Measurements from ENCODE around the gene CTSD.

DNA sequence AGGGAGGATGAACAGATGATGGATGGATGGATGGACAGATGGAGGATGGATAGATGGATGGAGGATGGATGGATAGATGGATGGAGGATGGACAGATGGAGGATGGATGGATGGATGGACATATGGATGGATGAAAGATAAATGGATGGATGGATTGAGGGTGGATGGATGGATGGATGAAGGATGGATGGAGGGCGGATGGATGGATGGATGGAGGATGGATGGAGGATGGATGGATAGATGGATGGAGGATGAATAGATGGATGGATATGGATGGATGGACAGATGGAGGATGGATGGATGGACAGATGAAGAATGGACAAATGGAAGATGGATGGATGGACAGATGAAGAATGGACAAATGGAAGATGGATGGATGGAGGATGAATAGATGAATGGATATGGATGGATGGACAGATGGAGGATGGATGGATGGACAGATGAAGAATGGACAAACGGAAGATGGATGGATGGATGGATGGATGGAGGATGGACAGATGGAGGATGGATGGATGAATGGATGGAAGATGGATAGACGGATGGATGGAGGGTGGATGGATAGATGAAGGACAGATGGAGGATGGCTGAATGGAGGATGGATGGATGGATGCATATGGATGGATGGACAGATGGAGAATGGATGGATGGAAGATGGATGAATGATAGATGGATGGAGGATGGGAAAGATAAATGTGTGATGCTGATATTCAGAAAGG is 20.7 kb downstream of the CTSD start:
- TF ChIP-seq, protein P1, sequence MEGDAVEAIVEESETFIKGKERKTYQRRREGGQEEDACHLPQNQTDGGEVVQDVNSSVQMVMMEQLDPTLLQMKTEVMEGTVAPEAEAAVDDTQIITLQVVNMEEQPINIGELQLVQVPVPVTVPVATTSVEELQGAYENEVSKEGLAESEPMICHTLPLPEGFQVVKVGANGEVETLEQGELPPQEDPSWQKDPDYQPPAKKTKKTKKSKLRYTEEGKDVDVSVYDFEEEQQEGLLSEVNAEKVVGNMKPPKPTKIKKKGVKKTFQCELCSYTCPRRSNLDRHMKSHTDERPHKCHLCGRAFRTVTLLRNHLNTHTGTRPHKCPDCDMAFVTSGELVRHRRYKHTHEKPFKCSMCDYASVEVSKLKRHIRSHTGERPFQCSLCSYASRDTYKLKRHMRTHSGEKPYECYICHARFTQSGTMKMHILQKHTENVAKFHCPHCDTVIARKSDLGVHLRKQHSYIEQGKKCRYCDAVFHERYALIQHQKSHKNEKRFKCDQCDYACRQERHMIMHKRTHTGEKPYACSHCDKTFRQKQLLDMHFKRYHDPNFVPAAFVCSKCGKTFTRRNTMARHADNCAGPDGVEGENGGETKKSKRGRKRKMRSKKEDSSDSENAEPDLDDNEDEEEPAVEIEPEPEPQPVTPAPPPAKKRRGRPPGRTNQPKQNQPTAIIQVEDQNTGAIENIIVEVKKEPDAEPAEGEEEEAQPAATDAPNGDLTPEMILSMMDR (IDR thresholded peaks at IDR 0.05 in 2 of 3, conservative IDR thresholded peaks at IDR 0.05 in 1 of 3; ENCODE audit: borderline replicate concordance in 1 of 3, insufficient read depth in 1 of 3, low read depth in 2 of 3, low read length in 2 of 3), result no peak
- TF ChIP-seq POLR2A (IDR thresholded peaks at IDR 0.05; ENCODE audit: borderline replicate concordance, extremely low read depth, insufficient read depth, insufficient read length) (no peak), CBX3 (IDR thresholded peaks at IDR 0.05; ENCODE audit: low read depth) (no peak), YY1 (IDR thresholded peaks at IDR 0.05; ENCODE audit: extremely low read depth, insufficient replicate concordance, low read depth, low read length) (no peak), EZH2 (IDR thresholded peaks at IDR 0.05) (no peak), POLR2AphosphoS5 (IDR thresholded peaks at IDR 0.05; ENCODE audit: low read depth, low read length) (no peak), SRF (IDR thresholded peaks at IDR 0.05; ENCODE audit: low read depth) (no peak), ZNF274 (IDR thresholded peaks at IDR 0.05; ENCODE audit: low read depth, low read length) (no peak), SIN3A (IDR thresholded peaks at IDR 0.05; ENCODE audit: low read depth) (no peak), FOSL1 (IDR thresholded peaks at IDR 0.05; ENCODE audit: low read depth) (no peak), TCF7L2 (IDR thresholded peaks at IDR 0.05; ENCODE audit: borderline replicate concordance, extremely low read depth, insufficient read depth, insufficient read length) (no peak)
- TF ChIP-seq, protein P2, sequence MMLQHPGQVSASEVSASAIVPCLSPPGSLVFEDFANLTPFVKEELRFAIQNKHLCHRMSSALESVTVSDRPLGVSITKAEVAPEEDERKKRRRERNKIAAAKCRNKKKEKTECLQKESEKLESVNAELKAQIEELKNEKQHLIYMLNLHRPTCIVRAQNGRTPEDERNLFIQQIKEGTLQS (IDR thresholded peaks at IDR 0.05), result no peak
- TF ChIP-seq, protein P3, sequence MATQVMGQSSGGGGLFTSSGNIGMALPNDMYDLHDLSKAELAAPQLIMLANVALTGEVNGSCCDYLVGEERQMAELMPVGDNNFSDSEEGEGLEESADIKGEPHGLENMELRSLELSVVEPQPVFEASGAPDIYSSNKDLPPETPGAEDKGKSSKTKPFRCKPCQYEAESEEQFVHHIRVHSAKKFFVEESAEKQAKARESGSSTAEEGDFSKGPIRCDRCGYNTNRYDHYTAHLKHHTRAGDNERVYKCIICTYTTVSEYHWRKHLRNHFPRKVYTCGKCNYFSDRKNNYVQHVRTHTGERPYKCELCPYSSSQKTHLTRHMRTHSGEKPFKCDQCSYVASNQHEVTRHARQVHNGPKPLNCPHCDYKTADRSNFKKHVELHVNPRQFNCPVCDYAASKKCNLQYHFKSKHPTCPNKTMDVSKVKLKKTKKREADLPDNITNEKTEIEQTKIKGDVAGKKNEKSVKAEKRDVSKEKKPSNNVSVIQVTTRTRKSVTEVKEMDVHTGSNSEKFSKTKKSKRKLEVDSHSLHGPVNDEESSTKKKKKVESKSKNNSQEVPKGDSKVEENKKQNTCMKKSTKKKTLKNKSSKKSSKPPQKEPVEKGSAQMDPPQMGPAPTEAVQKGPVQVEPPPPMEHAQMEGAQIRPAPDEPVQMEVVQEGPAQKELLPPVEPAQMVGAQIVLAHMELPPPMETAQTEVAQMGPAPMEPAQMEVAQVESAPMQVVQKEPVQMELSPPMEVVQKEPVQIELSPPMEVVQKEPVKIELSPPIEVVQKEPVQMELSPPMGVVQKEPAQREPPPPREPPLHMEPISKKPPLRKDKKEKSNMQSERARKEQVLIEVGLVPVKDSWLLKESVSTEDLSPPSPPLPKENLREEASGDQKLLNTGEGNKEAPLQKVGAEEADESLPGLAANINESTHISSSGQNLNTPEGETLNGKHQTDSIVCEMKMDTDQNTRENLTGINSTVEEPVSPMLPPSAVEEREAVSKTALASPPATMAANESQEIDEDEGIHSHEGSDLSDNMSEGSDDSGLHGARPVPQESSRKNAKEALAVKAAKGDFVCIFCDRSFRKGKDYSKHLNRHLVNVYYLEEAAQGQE (IDR thresholded peaks at IDR 0.05; ENCODE audit: low read depth), result no peak
- TF ChIP-seq, protein P4, sequence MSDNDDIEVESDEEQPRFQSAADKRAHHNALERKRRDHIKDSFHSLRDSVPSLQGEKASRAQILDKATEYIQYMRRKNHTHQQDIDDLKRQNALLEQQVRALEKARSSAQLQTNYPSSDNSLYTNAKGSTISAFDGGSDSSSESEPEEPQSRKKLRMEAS (IDR thresholded peaks at IDR 0.05), result no peak

All from HCT116 (cell line).